ENCODE results near the gene CLCF1. TPM values are rescaled to one million over a fixed set of nuclear protein-coding genes. Genes with fewer than 3 reads are reported as not detected.

CLCF1 gene
- total RNA-seq, 6 experiments from 2014 or later, result 8.9 to 12.8 (median 10.5) TPM

DNA sequence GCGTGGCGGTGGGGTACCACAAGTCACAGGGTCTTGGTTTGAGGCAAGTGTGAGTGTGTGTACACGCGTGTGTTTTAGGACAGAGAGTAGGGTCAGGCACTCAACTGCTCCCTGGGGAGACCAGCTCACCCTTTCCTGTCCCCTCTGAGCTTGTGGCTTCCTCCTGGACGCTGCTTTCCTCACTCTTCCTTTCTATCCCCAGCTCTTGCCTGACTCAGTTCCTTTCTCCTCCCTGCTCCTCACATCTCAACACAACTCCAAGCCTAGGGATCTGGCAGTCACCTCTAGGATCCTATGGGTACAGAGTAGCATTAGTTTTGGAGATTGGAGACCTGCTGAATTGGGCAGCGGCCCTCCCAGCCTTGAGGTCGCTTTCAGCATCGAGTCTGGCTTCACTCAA lies 4.1 kb downstream of the CLCF1 start:
- TF ChIP-seq, protein P1, sequence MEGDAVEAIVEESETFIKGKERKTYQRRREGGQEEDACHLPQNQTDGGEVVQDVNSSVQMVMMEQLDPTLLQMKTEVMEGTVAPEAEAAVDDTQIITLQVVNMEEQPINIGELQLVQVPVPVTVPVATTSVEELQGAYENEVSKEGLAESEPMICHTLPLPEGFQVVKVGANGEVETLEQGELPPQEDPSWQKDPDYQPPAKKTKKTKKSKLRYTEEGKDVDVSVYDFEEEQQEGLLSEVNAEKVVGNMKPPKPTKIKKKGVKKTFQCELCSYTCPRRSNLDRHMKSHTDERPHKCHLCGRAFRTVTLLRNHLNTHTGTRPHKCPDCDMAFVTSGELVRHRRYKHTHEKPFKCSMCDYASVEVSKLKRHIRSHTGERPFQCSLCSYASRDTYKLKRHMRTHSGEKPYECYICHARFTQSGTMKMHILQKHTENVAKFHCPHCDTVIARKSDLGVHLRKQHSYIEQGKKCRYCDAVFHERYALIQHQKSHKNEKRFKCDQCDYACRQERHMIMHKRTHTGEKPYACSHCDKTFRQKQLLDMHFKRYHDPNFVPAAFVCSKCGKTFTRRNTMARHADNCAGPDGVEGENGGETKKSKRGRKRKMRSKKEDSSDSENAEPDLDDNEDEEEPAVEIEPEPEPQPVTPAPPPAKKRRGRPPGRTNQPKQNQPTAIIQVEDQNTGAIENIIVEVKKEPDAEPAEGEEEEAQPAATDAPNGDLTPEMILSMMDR (IDR thresholded peaks at IDR 0.05), result no peak
- H3K9me3 Mint-ChIP-seq, result no peaks in the 10 kb centered on the region
- peaks cover 65% of the 10 kb centered on the region for H3K4me1 Mint-ChIP-seq (ENCODE audit: low read depth)
- DNase-seq, result no peak
- no peaks in the 10 kb centered on the region; the same call in 1 of the 2 replicates for H3K36me3 Mint-ChIP-seq (ENCODE audit: low read depth)
- peaks cover 4% of the 10 kb centered on the region; the same call in 1 of the 2 replicates for H3K27me3 Mint-ChIP-seq (ENCODE audit: insufficient read depth)
- H3K27ac Mint-ChIP-seq, result peak overlapping the region; percentile 76
- no peak overlapping the region; the same call in none of the 2 replicates for H3K4me3 Mint-ChIP-seq

DNA sequence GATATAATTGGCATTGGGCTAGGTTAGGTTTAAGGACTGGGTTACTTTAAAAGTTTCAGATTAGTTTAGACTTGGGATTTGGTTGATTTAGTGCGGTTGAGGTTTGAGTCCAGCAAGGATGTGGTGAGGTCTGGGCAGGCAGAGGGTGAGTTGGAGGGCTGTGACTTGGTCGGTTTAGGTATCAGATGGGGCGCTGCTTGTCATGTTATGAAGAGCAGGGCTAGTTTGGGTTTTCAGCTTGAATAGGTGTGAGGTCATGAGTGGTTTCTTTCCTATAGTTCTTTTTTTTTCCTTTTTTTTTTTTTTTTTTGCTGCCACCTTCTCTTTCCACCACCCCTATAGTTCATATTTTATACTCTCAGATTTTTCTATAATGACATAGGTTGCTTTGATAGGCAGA lies 4.8 kb downstream of the CLCF1 start:
- no peaks in the 10 kb centered on the region for H3K9me3 Mint-ChIP-seq
- peak overlapping the region; percentile 76 for H3K27ac Mint-ChIP-seq
- DNase-seq, result no peak
- peaks cover 61% of the 10 kb centered on the region for H3K4me1 Mint-ChIP-seq (ENCODE audit: low read depth)
- TF ChIP-seq, protein P1 (IDR thresholded peaks at IDR 0.05), result no peak
- H3K27me3 Mint-ChIP-seq (ENCODE audit: insufficient read depth), result no peaks in the 10 kb centered on the region; the same call in 1 of the 2 replicates
- H3K36me3 Mint-ChIP-seq (ENCODE audit: low read depth), result no peaks in the 10 kb centered on the region; the same call in 1 of the 2 replicates
- no peak overlapping the region for H3K4me3 Mint-ChIP-seq

DNA sequence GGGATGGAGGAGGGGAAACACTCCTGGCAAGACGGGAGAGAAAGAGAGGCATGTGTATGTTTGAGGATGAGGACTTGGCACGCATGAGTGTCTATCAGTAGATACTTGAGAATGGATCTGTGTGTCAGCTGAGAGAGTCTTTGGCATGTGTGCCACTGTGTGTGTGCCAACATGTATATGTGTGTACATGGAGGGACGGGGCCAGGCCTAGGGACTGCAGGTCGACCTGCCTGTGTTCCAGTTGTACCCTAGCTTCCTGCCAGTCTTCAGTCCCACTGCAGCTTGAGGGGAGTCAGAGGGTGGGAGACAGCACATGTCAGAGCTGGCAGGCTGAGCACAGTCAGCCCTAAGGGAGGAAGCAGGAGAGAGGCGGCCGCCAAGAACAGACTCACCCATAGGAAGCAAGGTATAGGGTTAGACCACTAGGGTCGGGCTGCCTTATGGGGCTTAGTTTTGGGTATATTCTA lies 5.6 kb downstream of the CLCF1 start:
- no peak for DNase-seq
- Mint-ChIP-seq H3K9me3 (no peaks in the 10 kb centered on the region), H3K27ac (peak overlapping the region; percentile 5), H3K4me3 (no peak overlapping the region; the same call in 1 of the 2 replicates), H3K27me3 (ENCODE audit: insufficient read depth) (no peaks in the 10 kb centered on the region; the same call in 1 of the 2 replicates), H3K4me1 (ENCODE audit: low read depth) (peaks cover 61% of the 10 kb centered on the region), H3K36me3 (ENCODE audit: low read depth) (no peaks in the 10 kb centered on the region; the same call in 1 of the 2 replicates)
- TF ChIP-seq, protein P1 (IDR thresholded peaks at IDR 0.05), result no peak

DNA sequence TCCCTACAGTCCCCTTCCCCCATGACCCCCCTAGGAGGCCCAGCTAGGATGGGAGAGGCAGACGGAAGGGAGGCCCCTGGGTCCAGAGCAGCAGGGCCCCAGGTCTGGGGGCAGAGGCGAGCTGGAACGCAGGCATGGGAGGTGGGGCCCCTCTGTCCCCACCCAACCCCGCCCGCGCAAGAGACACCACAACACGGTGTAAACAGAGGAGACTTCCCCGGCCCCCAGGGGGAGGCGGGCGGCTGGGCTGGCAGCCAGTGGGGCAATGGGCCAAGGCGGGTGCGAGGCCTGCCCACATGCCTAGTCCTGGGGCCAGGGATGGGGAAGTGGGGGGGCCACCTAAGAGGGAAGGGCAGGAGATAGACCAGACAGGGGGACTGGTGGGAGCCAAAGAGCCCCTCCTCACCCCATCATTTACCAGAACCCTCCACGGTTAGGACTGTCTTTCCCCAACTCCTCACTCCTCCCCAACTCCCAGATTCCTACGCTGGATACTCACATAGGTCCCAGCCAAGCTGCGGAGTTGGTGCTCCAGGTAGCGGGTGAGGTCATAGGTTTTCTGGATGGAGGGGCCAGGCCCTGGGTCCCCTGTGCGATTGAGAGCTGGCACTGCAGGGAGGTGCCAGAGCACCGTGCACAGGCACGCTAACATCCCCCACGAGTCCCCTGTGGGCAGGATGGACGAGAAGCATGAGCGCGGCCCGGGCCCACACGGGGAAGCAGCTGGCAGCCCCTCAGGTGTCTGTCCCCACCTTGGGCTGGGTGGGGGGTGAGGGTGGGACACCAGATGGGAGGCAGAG lies 6.2 kb downstream of the CLCF1 start:
- Mint-ChIP-seq H3K9me3 (no peaks in the 10 kb centered on the region), H3K4me3 (no peak overlapping the region), H3K36me3 (ENCODE audit: low read depth) (no peaks in the 10 kb centered on the region; the same call in 1 of the 2 replicates), H3K4me1 (ENCODE audit: low read depth) (peaks cover 61% of the 10 kb centered on the region), H3K27ac (no peak overlapping the region), H3K27me3 (ENCODE audit: insufficient read depth) (no peaks in the 10 kb centered on the region; the same call in 1 of the 2 replicates)
- DNase-seq, result no peak
- TF ChIP-seq, protein P1 (IDR thresholded peaks at IDR 0.05), result no peak

DNA sequence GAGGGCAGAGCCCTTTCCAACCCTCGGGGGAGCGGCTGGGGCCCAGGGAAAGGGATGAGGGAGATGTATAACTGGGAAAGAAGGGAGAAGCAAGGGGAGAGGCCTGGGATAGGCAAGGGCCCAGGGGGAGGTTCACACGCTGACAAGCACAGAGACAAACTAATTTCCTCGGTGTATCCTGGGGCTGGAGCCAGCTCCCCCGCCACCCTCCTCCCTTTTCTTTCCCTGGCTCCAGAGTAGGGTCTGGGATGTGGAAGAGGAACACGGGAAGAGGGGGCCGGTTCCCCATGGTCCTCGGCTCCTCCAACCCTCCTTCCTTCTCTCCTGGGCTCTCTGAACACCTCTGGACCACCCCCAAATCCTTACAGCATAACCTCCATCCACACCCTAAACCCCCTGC lies 6.9 kb downstream of the CLCF1 start:
- no peak overlapping the region; the same call in 1 of the 2 replicates for H3K4me3 Mint-ChIP-seq
- H3K36me3 Mint-ChIP-seq (ENCODE audit: low read depth), result no peaks in the 10 kb centered on the region; the same call in 1 of the 2 replicates
- no peaks in the 10 kb centered on the region; the same call in 1 of the 2 replicates for H3K27me3 Mint-ChIP-seq (ENCODE audit: insufficient read depth)
- peak overlapping the region; percentile 49; the same call in 1 of the 2 replicates for H3K27ac Mint-ChIP-seq
- H3K9me3 Mint-ChIP-seq, result no peaks in the 10 kb centered on the region
- H3K4me1 Mint-ChIP-seq (ENCODE audit: low read depth), result peaks cover 56% of the 10 kb centered on the region
- TF ChIP-seq, protein P1 (IDR thresholded peaks at IDR 0.05), result no peak
- DNase-seq, result no peak

All from HFFc6 (cell line).